CD8-positive, alpha-beta memory T cell (primary cell): ENCODE measurements around the gene NOVA1. TPM values are rescaled to one million over a fixed set of nuclear protein-coding genes. Genes with fewer than 3 reads are reported as not detected.

ENCODE experiments used
- CTCF ChIA-PET: fragments of 350-600 bp; sonication (Branson Sonifier 250); formaldehyde crosslinking; loops from one replicate; lab custom pipeline; 2021; ENCODE audit warnings: antibody characterized with exemption; lab: Charles Lee
- POLR2A ChIA-PET: fragments of 350-600 bp; sonication (Branson Sonifier 250); formaldehyde crosslinking; loops from one replicate; lab custom pipeline; 2021; ENCODE audit warnings: antibody characterized with exemption; lab: Charles Lee
- DNase-seq, 5 donors: peaks; one replicate each; pipeline versions ENCODE4 v3.0.0 to v3.0.0-alpha.2; 2020 to 2022; ENCODE audit warnings: mixed read lengths in 1 of 5
- H3K27ac ChIP-seq: one replicate; pipeline ENCODE4 v1.7.0; 2013; ENCODE audit warnings: low read depth, mild to moderate bottlenecking, low read length, moderate library complexity
- H3K27me3 ChIP-seq: 2 replicates; pipeline ENCODE4 v1.7.0; 2013; ENCODE audit warnings: low read length, mild to moderate bottlenecking; ENCODE audit not compliant: insufficient read depth, poor library complexity, severe bottlenecking
- H3K36me3 ChIP-seq: 2 replicates; pipeline ENCODE4 v1.7.0; 2013; ENCODE audit warnings: mild to moderate bottlenecking, low read length, moderate library complexity; ENCODE audit not compliant: insufficient read depth
- H3K4me1 ChIP-seq: 2 replicates; pipeline ENCODE4 v1.7.0; 2013; ENCODE audit warnings: mild to moderate bottlenecking, low read length, moderate library complexity; ENCODE audit not compliant: insufficient read depth
- H3K4me3 ChIP-seq: 2 replicates; pipeline ENCODE4 v1.7.0; 2013; ENCODE audit warnings: mild to moderate bottlenecking, low read length
- H3K9me3 ChIP-seq: 2 replicates; pipeline ENCODE4 v1.7.0; 2013; ENCODE audit warnings: mild to moderate bottlenecking, low read length
- H3K27ac Mint-ChIP-seq, 8 donors: one replicate each; pipeline ENCODE4 v1.8.0; 2020 to 2021; ENCODE audit warnings: mixed read lengths in 8 of 8, mild to moderate bottlenecking in 6 of 8, inconsistent platforms in 3 of 8, moderate library complexity in 3 of 8
- H3K27me3 Mint-ChIP-seq, 2 donors: one replicate each; pipeline ENCODE4 v1.8.0; 2020 to 2021; ENCODE audit warnings: mixed read lengths in 2 of 2, mild to moderate bottlenecking in 1 of 2, moderate library complexity in 1 of 2
- H3K36me3 Mint-ChIP-seq, 3 donors: one replicate each; pipeline ENCODE4 v1.8.0; 2020 to 2021; ENCODE audit warnings: mixed read lengths in 3 of 3, inconsistent platforms in 1 of 3, mild to moderate bottlenecking in 1 of 3
- H3K4me1 Mint-ChIP-seq, 3 donors: one replicate each; pipeline ENCODE4 v1.8.0; 2020 to 2021; ENCODE audit warnings: mixed read lengths in 3 of 3, inconsistent platforms in 1 of 3, mild to moderate bottlenecking in 1 of 3
- H3K4me3 Mint-ChIP-seq, 7 donors: one replicate each; pipeline ENCODE4 v1.8.0; 2020 to 2021; ENCODE audit warnings: mixed read lengths in 7 of 7, mild to moderate bottlenecking in 6 of 7, moderate library complexity in 4 of 7, inconsistent platforms in 2 of 7
- H3K9me3 Mint-ChIP-seq, 5 donors: one replicate each; pipeline ENCODE4 v1.8.0; 2020 to 2022; ENCODE audit warnings: mixed read lengths in 5 of 5, mild to moderate bottlenecking in 3 of 5, moderate library complexity in 2 of 5, inconsistent platforms in 1 of 5
- polyA plus RNA-seq: library from polyadenylated mRNA; unstranded; fragments of 300-500 nt; fragmentation: Illumina TruSeq; gene quantifications from one replicate; pipeline ENCODE4 v1.2.3, GENCODE V29; 2021
- total RNA-seq, 2 experiments: library from RNA; stranded (reverse); gene quantifications; one replicate each; pipeline ENCODE4 v1.2.3, GENCODE V29; 2021

Gene NOVA1
- total and polyA plus RNA-seq, 3 experiments from 2014 or later = 0.28 TPM; not detected in 2

DNA sequence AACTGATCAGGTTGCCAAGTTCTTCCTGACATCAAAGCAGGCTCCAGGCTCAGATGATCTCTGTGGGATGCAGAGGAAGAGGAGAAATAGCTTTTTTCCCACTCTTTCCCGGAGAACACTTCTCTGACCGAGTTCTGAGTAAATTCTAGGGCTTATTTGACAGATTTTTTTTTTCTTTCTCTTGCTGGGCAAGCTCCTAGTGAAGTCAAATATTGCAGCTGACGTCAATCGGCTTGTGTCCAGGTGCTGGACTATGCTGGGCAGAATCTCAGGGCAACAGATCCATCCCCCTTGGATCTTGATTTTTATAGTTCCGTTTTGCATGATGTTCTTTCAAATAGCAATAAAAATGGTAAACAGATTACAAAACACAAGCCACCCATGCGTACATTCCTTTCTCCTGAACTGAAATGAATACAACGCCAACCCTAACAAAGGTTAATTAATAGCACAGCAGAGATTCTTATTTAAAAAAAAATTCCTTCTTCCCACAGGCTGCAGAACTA, 182.2 kb downstream of the NOVA1 start:
- H3K4me3 ChIP-seq = no peak overlapping the region
- no peaks in the 10 kb centered on the region for H3K4me1 ChIP-seq
- CTCF ChIA-PET = no interaction called here
- no peaks in the 10 kb centered on the region for H3K36me3 ChIP-seq
- no peak overlapping the region for H3K27ac Mint-ChIP-seq
- peaks cover 0 to 2% of the 10 kb centered on the region in 2 donors for H3K27me3 Mint-ChIP-seq
- POLR2A ChIA-PET = no interaction called here
- no peaks in the 10 kb centered on the region for H3K36me3 Mint-ChIP-seq
- no peaks in the 10 kb centered on the region for H3K9me3 ChIP-seq
- H3K27me3 ChIP-seq = no peaks in the 10 kb centered on the region
- H3K27ac ChIP-seq = no peak overlapping the region
- no peaks in the 10 kb centered on the region for H3K4me1 Mint-ChIP-seq
- H3K9me3 Mint-ChIP-seq = peaks cover 8 to 51% (median 31%) of the 10 kb centered on the region in 5 donors
- DNase-seq = no peak
- no peak overlapping the region for H3K4me3 Mint-ChIP-seq

DNA sequence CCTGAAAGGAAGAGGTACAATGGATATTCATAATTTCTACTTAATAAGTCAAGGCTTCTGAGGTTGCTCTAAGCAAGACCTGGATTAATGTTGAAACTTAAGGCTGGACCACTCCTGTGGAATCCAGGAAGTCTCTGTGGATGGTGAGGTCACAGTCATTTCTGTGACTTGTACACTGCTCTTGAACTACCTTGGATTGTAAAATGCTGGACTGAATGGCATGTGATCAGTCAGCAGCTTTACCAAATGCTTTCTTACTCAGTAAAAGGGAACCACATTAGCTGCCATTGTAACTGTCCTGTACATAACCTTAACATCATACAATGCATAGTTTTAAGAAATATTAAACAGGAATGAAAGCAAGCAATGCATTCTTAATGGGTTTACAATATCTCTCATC, 182.9 kb downstream of the NOVA1 start:
- H3K27ac ChIP-seq = no peak overlapping the region
- POLR2A ChIA-PET = no interaction called here
- peaks cover 5 to 50% (median 28%) of the 10 kb centered on the region in 5 donors for H3K9me3 Mint-ChIP-seq
- H3K4me1 Mint-ChIP-seq = no peaks in the 10 kb centered on the region
- H3K4me1 ChIP-seq = no peaks in the 10 kb centered on the region
- CTCF ChIA-PET = no interaction called here
- H3K4me3 ChIP-seq = no peak overlapping the region
- no peak overlapping the region for H3K27ac Mint-ChIP-seq
- H3K4me3 Mint-ChIP-seq = no peak overlapping the region
- no peaks in the 10 kb centered on the region for H3K9me3 ChIP-seq
- H3K36me3 ChIP-seq = no peaks in the 10 kb centered on the region
- no peaks in the 10 kb centered on the region for H3K27me3 ChIP-seq
- H3K36me3 Mint-ChIP-seq = no peaks in the 10 kb centered on the region
- no peak for DNase-seq
- peaks cover 0 to 2% of the 10 kb centered on the region in 2 donors for H3K27me3 Mint-ChIP-seq

DNA sequence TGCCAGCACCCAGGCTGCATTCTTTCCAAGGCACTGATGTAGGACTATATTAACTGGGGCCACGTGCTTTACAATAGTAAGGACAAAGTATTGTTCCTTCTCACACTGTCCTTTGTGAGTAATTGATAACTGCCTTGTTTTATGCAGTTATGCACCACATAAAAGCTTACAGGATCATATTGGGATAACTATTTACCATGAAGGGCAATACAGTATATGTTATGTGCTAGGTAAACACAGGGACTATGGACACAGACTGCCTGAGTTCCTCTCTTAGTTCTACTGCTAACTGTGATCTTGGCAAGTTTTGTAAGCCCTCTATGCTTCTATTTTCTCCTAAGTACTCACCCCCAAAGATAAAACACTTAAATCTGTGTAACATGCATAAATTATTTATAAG, 183.7 kb downstream of the NOVA1 start:
- Histone ChIP-seq H3K27me3 (no peaks in the 10 kb centered on the region), H3K4me1 (no peaks in the 10 kb centered on the region), H3K27ac (no peak overlapping the region), H3K36me3 (no peaks in the 10 kb centered on the region), H3K4me3 (no peak overlapping the region), H3K9me3 (no peaks in the 10 kb centered on the region)
- no peak overlapping the region for H3K4me3 Mint-ChIP-seq
- ChIA-PET POLR2A (no interaction called here), CTCF (no interaction called here)
- no peaks in the 10 kb centered on the region for H3K4me1 Mint-ChIP-seq
- H3K36me3 Mint-ChIP-seq = no peaks in the 10 kb centered on the region
- H3K27ac Mint-ChIP-seq = no peak overlapping the region
- H3K9me3 Mint-ChIP-seq = peaks cover 5 to 43% (median 28%) of the 10 kb centered on the region in 5 donors
- peaks cover 0 to 2% of the 10 kb centered on the region in 2 donors for H3K27me3 Mint-ChIP-seq
- DNase-seq = no peak

DNA sequence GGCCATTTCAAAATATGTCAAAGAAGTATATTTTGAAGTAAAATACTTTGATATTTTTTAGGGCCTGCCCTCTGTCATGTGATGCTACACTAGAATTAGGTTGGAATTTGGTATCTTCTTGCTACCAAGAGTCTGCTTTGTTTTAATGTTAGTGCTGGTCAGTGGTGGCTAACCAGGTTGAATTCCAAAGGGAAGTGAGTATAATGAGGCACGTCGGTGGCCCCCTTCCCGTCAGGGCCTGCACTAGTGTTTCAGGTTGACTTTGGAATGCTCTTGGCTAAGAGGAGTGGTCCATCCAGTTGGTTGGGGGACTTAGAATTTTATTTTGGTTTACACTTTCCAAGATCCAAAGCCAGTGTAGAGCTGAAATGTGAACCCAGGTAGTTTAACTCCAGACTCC, 185.4 kb downstream of the NOVA1 start:
- peaks cover 5 to 40% (median 26%) of the 10 kb centered on the region in 5 donors for H3K9me3 Mint-ChIP-seq
- H3K36me3 ChIP-seq = no peaks in the 10 kb centered on the region

DNA sequence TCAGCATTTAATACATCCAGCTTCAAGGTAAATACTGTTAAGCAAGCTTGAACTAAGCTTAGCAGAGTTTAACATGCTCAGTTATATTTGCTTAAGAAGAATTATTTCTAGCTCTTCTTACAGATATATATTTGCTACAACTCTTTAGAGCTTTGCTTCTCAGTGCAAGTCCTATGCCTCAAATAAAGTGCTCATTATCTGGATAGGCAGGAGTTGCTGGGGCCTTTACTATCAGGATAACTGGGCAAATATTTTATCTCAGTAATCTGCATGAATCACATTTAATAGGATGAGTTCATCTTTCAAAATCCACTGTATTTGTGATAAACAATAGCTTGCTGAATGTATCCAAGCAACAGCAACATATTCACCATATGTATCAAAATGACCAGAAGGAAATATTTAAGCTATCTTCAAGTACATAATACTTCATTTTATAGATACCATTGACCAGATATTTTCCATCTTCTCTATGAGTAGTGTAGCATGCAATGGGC, 187.6 kb downstream of the NOVA1 start:
- Histone ChIP-seq H3K9me3 (no peaks in the 10 kb centered on the region), H3K27ac (no peak overlapping the region), H3K4me1 (no peaks in the 10 kb centered on the region), H3K4me3 (no peak overlapping the region), H3K27me3 (no peaks in the 10 kb centered on the region), H3K36me3 (no peaks in the 10 kb centered on the region)
- Mint-ChIP-seq H3K27me3 (peaks cover 0 to 2% of the 10 kb centered on the region in 2 donors), H3K4me1 (no peaks in the 10 kb centered on the region), H3K27ac (no peak overlapping the region), H3K4me3 (no peak overlapping the region), H3K9me3 (peaks cover 2 to 34% (median 18%) of the 10 kb centered on the region in 5 donors), H3K36me3 (no peaks in the 10 kb centered on the region)
- POLR2A ChIA-PET = no interaction called here
- no peak for DNase-seq
- CTCF ChIA-PET = no interaction called here

More for the DNA sequence above, 185.4 kb downstream of the NOVA1 start:
- H3K4me1 ChIP-seq = no peaks in the 10 kb centered on the region
- no peak overlapping the region for H3K27ac ChIP-seq
- ChIA-PET CTCF (no interaction called here), POLR2A (no interaction called here)
- no peaks in the 10 kb centered on the region for H3K9me3 ChIP-seq
- DNase-seq = no peak
- no peak overlapping the region for H3K4me3 Mint-ChIP-seq
- H3K4me1 Mint-ChIP-seq = no peaks in the 10 kb centered on the region
- H3K27ac Mint-ChIP-seq = no peak overlapping the region
- H3K4me3 ChIP-seq = no peak overlapping the region
- H3K36me3 Mint-ChIP-seq = no peaks in the 10 kb centered on the region
- H3K27me3 Mint-ChIP-seq = peaks cover 0 to 2% of the 10 kb centered on the region in 2 donors
- no peaks in the 10 kb centered on the region for H3K27me3 ChIP-seq

DNA sequence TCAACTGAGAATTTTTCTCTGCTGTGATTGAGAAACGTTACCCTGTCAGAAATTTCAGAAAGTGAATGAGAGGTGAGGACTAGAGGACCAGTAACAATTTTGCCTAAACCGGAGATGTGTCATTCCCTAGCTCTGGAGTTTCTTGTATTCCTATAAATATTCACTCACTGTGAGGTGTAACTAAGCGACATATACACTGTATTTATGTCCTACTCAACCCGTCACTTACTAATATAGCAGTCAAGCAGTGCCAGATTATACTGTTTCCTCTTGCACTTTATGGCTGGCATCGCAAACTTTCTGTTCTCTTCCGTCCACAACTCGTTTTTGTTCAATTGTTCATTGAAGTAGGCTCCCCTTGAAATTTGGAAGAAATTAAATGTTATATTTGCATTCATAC, 192.9 kb downstream of the NOVA1 start:
- Histone ChIP-seq H3K27ac (no peak overlapping the region), H3K36me3 (no peaks in the 10 kb centered on the region), H3K27me3 (no peaks in the 10 kb centered on the region), H3K4me3 (no peak overlapping the region), H3K9me3 (no peaks in the 10 kb centered on the region), H3K4me1 (no peaks in the 10 kb centered on the region)
- ChIA-PET CTCF (no interaction called here), POLR2A (no interaction called here)
- Mint-ChIP-seq H3K4me1 (no peaks in the 10 kb centered on the region), H3K9me3 (peaks cover 8 to 39% (median 12%) of the 10 kb centered on the region in 5 donors), H3K4me3 (no peak overlapping the region), H3K27me3 (no peaks in the 10 kb centered on the region), H3K27ac (no peak overlapping the region), H3K36me3 (no peaks in the 10 kb centered on the region)
- DNase-seq = no peak

DNA sequence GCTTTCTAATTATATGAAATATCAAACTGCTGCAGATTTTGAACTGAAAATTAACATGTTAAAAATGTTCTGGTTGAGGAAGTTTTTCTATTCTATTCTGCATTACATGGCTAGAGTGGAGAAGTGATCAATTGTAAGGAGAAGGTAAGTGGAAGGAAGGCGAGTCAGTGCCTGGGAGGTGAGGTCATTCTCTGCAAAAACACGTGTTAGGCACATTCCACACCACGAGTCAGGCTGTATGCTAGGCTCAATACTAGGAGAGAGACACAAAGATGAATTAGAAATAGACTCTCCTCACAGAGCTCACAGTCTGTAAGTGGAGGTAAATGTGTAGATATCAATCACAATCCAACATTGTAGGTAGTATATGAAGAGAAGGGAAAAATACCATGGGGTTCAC, 194.1 kb downstream of the NOVA1 start:
- Histone ChIP-seq H3K27me3 (no peaks in the 10 kb centered on the region), H3K4me1 (no peaks in the 10 kb centered on the region), H3K36me3 (no peaks in the 10 kb centered on the region), H3K9me3 (no peaks in the 10 kb centered on the region), H3K4me3 (no peak overlapping the region), H3K27ac (no peak overlapping the region)
- peaks cover 12 to 51% (median 17%) of the 10 kb centered on the region in 5 donors for H3K9me3 Mint-ChIP-seq
- H3K27me3 Mint-ChIP-seq = no peaks in the 10 kb centered on the region
- no peak overlapping the region for H3K4me3 Mint-ChIP-seq
- no peak for DNase-seq
- CTCF ChIA-PET = no interaction called here
- H3K36me3 Mint-ChIP-seq = no peaks in the 10 kb centered on the region
- H3K27ac Mint-ChIP-seq = no peak overlapping the region
- H3K4me1 Mint-ChIP-seq = no peaks in the 10 kb centered on the region
- POLR2A ChIA-PET = no interaction called here

DNA sequence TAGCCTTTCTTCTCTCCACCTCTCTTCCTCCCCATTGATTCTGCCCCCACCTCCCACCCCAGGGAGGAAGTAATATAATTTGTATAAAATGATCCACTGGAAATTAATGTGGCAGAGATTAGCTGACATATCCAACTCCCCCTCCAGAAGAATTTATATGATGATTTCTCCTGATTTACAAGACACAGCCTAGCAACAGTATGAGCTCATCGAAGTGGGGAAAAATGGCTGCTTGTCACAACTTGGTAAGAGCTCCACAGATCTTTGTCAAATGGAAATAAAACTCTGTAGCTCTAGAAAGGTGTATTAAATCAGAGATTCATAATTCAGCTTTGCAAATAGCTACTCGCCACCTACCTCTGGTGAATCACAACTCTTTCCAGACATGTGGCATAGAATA, 195.7 kb downstream of the NOVA1 start:
- Histone ChIP-seq H3K9me3 (no peaks in the 10 kb centered on the region), H3K4me1 (no peaks in the 10 kb centered on the region), H3K27me3 (no peaks in the 10 kb centered on the region), H3K36me3 (no peaks in the 10 kb centered on the region), H3K27ac (no peak overlapping the region), H3K4me3 (no peak overlapping the region)
- POLR2A ChIA-PET = no interaction called here
- no peaks in the 10 kb centered on the region for H3K4me1 Mint-ChIP-seq
- H3K36me3 Mint-ChIP-seq = no peaks in the 10 kb centered on the region
- no peak overlapping the region for H3K4me3 Mint-ChIP-seq
- DNase-seq = no peak
- no peaks in the 10 kb centered on the region for H3K27me3 Mint-ChIP-seq
- no peak overlapping the region for H3K27ac Mint-ChIP-seq
- peaks cover 13 to 56% (median 21%) of the 10 kb centered on the region in 5 donors for H3K9me3 Mint-ChIP-seq
- CTCF ChIA-PET = no interaction called here
